WTC11 (cell line): ENCODE measurements around the gene CILP2. TPM values are rescaled to one million over a fixed set of nuclear protein-coding genes. Genes with fewer than 3 reads are reported as not detected.

Experiments used
- ATAC-seq: fragments of 200-7000 bp; cut with Tn5 transposase; 2 replicates; pipeline ENCODE4 v1.10.0; 2021; ENCODE audit warnings: mild to moderate bottlenecking, moderate library complexity
- CTCF ChIA-PET: fragments of 300-600 bp; sonication (Branson Sonifier 250); formaldehyde crosslinking; loops from one replicate; lab custom pipeline; 2021; ENCODE audit warnings: antibody characterized with exemption; lab: Charles Lee
- POLR2A ChIA-PET: fragments of 350-600 bp; sonication (Branson Sonifier 250); formaldehyde crosslinking; loops from one replicate; lab custom pipeline; 2021; ENCODE audit warnings: antibody characterized with exemption; lab: Charles Lee
- DNase-seq: peaks from one replicate; pipeline ENCODE4 v3.0.0; 2021; ENCODE audit warnings: low spot score
- H3K27ac Mint-ChIP-seq: 2 replicates; pipeline ENCODE4 v1.8.0; 2021; ENCODE audit warnings: mixed read lengths
- H3K27me3 Mint-ChIP-seq: 2 replicates; pipeline ENCODE4 v1.8.0; 2021; ENCODE audit warnings: low read depth, mild to moderate bottlenecking, moderate library complexity, mixed read lengths
- H3K36me3 Mint-ChIP-seq: 2 replicates; pipeline ENCODE4 v1.8.0; 2021; ENCODE audit warnings: mixed read lengths
- H3K4me1 Mint-ChIP-seq: 2 replicates; pipeline ENCODE4 v1.8.0; 2022; ENCODE audit warnings: mixed read lengths
- H3K4me3 Mint-ChIP-seq: 2 replicates; pipeline ENCODE4 v1.8.0; 2021; ENCODE audit warnings: mild to moderate bottlenecking, moderate library complexity, mixed read lengths
- H3K9me3 Mint-ChIP-seq: 2 replicates; pipeline ENCODE4 v1.8.0; 2021; ENCODE audit warnings: mixed read lengths
- ELF4 ChIP-seq: sonication (generic); formaldehyde crosslinking; IDR thresholded peaks from 2 replicates; pipeline ENCODE4 v1.8.1; 2022; ENCODE audit warnings: low read depth, mild to moderate bottlenecking, moderate library complexity, missing genetic modification reagents
- FOXP1 ChIP-seq: sonication (generic); formaldehyde crosslinking; IDR thresholded peaks from 2 replicates; pipeline ENCODE4 v1.8.0; 2022; ENCODE audit warnings: missing genetic modification reagents, mild to moderate bottlenecking, moderate library complexity, borderline replicate concordance
- GABPB1 ChIP-seq: sonication (generic); formaldehyde crosslinking; IDR thresholded peaks from 2 replicates; pipeline ENCODE4 v1.8.1; 2023; ENCODE audit warnings: mild to moderate bottlenecking, missing genetic modification reagents
- IRF2 ChIP-seq: sonication (generic); formaldehyde crosslinking; IDR thresholded peaks from 2 replicates; pipeline ENCODE4 v1.8.0; 2022; ENCODE audit warnings: low read depth, missing genetic modification reagents, borderline replicate concordance
- MYBL2 ChIP-seq: sonication (generic); formaldehyde crosslinking; IDR thresholded peaks from 2 replicates; pipeline ENCODE4 v1.8.1; 2023; ENCODE audit warnings: mild to moderate bottlenecking, moderate library complexity, missing genetic modification reagents
- NFE2L1 ChIP-seq: sonication (generic); formaldehyde crosslinking; IDR thresholded peaks from 2 replicates; pipeline ENCODE4 v1.8.1; 2023; ENCODE audit warnings: missing genetic modification reagents
- NFYB ChIP-seq: sonication (generic); formaldehyde crosslinking; conservative IDR thresholded peaks from 2 replicates; pipeline ENCODE4 v1.8.0; 2022; ENCODE audit warnings: low read depth, missing genetic modification reagents
- NR2C2 ChIP-seq: sonication (generic); formaldehyde crosslinking; IDR thresholded peaks from 2 replicates; pipeline ENCODE4 v1.8.0; 2022; ENCODE audit warnings: mild to moderate bottlenecking, missing genetic modification reagents
- OVOL2 ChIP-seq: fragments of 250-450 bp; sonication (Bioruptor Pico); IDR thresholded peaks from 2 replicates; pipeline ENCODE4 v1.9.0; 2021; ENCODE audit warnings: mild to moderate bottlenecking, borderline replicate concordance
- SMAD3 ChIP-seq: sonication (generic); formaldehyde crosslinking; IDR thresholded peaks from 2 replicates; pipeline ENCODE4 v1.8.0; 2022; ENCODE audit warnings: missing genetic modification reagents, mild to moderate bottlenecking, borderline replicate concordance
- SMAD4 ChIP-seq: sonication (generic); formaldehyde crosslinking; IDR thresholded peaks from 2 replicates; pipeline ENCODE4 v1.8.0; 2022; ENCODE audit warnings: mild to moderate bottlenecking, missing genetic modification reagents
- SP1 ChIP-seq: sonication (generic); formaldehyde crosslinking; conservative IDR thresholded peaks from 2 replicates; pipeline ENCODE4 v1.8.1; 2022; ENCODE audit warnings: missing genetic modification reagents
- TEAD1 ChIP-seq: sonication (generic); formaldehyde crosslinking; IDR thresholded peaks from 2 replicates; pipeline ENCODE4 v1.8.0; 2022; ENCODE audit warnings: mild to moderate bottlenecking, missing genetic modification reagents
- TEAD4 ChIP-seq: sonication (generic); formaldehyde crosslinking; IDR thresholded peaks from 2 replicates; pipeline ENCODE4 v1.8.0; 2022; ENCODE audit warnings: mild to moderate bottlenecking, missing genetic modification reagents
- TP53 ChIP-seq: sonication (generic); formaldehyde crosslinking; IDR thresholded peaks from 2 replicates; pipeline ENCODE4 v1.8.1; 2023; ENCODE audit warnings: mild to moderate bottlenecking, missing genetic modification reagents
- ZNF121 ChIP-seq: sonication (generic); formaldehyde crosslinking; IDR thresholded peaks from 2 replicates; pipeline ENCODE4 v1.8.0; 2023; ENCODE audit warnings: missing genetic modification reagents
- ZNF232 ChIP-seq: sonication (generic); formaldehyde crosslinking; IDR thresholded peaks from 2 replicates; pipeline ENCODE4 v1.8.0; 2022; ENCODE audit warnings: mild to moderate bottlenecking, missing genetic modification reagents
- total RNA-seq: library from RNA; stranded (reverse); gene quantifications from 3 replicates; pipeline ENCODE4 v1.2.3, GENCODE V29; 2021
- TF ChIP-seq, protein P1 (sequence below): sonication (generic); formaldehyde crosslinking; IDR thresholded peaks from 2 replicates; pipeline ENCODE4 v1.8.0; 2023; ENCODE audit warnings: missing genetic modification reagents
- TF ChIP-seq, protein P2 (sequence below): fragments of 250-450 bp; sonication (Bioruptor Pico); IDR thresholded peaks from 2 replicates; pipeline ENCODE4 v1.9.0; 2021; ENCODE audit warnings: mild to moderate bottlenecking
- TF ChIP-seq, protein P3 (sequence below): sonication (generic); formaldehyde crosslinking; IDR thresholded peaks from 2 replicates; pipeline ENCODE4 v1.8.1; 2023; ENCODE audit warnings: mild to moderate bottlenecking, missing genetic modification reagents
- TF ChIP-seq, protein P4 (sequence below): sonication (generic); formaldehyde crosslinking; IDR thresholded peaks from 2 replicates; pipeline ENCODE4 v1.8.0; 2022; ENCODE audit warnings: mild to moderate bottlenecking, missing genetic modification reagents
- TF ChIP-seq, protein P5 (sequence below): sonication (generic); formaldehyde crosslinking; IDR thresholded peaks from 2 replicates; pipeline ENCODE4 v1.8.1; 2023; ENCODE audit warnings: mild to moderate bottlenecking, missing genetic modification reagents, moderate library complexity
- TF ChIP-seq, protein P6 (sequence below): sonication (generic); formaldehyde crosslinking; conservative IDR thresholded peaks from 2 replicates; pipeline ENCODE4 v1.8.1; 2022; ENCODE audit warnings: mild to moderate bottlenecking, missing genetic modification reagents
- TF ChIP-seq, protein P7 (sequence below): fragments of 250-450 bp; sonication (Bioruptor Pico); conservative IDR thresholded peaks from 2 replicates; pipeline ENCODE4 v1.9.0; 2021; ENCODE audit warnings: mild to moderate bottlenecking

The CILP2 gene
- total RNA-seq, 1 experiment from 2014 or later, result 7.9 TPM

DNA sequence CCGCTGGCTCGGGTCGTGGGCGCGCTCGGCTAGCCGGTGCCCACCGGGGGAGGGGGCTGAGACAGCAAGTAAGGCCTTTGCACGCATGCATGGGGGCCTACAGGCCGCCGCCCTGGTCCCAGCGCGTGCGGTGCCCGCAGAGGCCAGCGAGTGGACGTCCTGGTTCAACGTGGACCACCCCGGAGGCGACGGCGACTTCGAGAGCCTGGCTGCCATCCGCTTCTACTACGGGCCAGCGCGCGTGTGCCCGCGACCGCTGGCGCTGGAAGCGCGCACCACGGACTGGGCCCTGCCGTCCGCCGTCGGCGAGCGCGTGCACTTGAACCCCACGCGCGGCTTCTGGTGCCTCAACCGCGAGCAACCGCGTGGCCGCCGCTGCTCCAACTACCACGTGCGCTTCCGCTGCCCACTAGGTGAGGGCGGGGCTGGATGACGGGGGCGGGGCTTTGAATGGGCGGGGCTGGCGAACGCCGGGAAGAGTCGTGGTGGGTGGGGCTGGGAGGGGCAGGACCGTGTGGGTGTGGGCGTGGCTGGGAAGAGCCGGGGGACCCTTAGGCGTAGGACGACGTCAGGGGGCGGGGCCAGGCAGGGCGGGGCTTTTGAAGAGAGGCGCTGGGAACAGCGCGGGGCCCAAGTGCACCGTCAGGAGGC is 2.1 kb downstream of the CILP2 start (continued):
- TF ChIP-seq, protein P1, sequence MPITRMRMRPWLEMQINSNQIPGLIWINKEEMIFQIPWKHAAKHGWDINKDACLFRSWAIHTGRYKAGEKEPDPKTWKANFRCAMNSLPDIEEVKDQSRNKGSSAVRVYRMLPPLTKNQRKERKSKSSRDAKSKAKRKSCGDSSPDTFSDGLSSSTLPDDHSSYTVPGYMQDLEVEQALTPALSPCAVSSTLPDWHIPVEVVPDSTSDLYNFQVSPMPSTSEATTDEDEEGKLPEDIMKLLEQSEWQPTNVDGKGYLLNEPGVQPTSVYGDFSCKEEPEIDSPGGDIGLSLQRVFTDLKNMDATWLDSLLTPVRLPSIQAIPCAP, result no peak
- TF ChIP-seq OVOL2 (CRISPR knock-in tag) (no peak), ELF4 (CRISPR knock-in tag) (no peak), TEAD1 (CRISPR knock-in tag) (0 out of 2 replicates have a peak, but pooled peaks have one; percentile 43), MYBL2 (CRISPR knock-in tag) (no peak), GABPB1 (CRISPR knock-in tag) (no peak)
- TF ChIP-seq, protein P2, sequence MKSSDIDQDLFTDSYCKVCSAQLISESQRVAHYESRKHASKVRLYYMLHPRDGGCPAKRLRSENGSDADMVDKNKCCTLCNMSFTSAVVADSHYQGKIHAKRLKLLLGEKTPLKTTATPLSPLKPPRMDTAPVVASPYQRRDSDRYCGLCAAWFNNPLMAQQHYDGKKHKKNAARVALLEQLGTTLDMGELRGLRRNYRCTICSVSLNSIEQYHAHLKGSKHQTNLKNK (CRISPR knock-in tag), result no peak
- TF ChIP-seq, protein P3, sequence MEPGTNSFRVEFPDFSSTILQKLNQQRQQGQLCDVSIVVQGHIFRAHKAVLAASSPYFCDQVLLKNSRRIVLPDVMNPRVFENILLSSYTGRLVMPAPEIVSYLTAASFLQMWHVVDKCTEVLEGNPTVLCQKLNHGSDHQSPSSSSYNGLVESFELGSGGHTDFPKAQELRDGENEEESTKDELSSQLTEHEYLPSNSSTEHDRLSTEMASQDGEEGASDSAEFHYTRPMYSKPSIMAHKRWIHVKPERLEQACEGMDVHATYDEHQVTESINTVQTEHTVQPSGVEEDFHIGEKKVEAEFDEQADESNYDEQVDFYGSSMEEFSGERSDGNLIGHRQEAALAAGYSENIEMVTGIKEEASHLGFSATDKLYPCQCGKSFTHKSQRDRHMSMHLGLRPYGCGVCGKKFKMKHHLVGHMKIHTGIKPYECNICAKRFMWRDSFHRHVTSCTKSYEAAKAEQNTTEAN (CRISPR knock-in tag), result no peak

DNA sequence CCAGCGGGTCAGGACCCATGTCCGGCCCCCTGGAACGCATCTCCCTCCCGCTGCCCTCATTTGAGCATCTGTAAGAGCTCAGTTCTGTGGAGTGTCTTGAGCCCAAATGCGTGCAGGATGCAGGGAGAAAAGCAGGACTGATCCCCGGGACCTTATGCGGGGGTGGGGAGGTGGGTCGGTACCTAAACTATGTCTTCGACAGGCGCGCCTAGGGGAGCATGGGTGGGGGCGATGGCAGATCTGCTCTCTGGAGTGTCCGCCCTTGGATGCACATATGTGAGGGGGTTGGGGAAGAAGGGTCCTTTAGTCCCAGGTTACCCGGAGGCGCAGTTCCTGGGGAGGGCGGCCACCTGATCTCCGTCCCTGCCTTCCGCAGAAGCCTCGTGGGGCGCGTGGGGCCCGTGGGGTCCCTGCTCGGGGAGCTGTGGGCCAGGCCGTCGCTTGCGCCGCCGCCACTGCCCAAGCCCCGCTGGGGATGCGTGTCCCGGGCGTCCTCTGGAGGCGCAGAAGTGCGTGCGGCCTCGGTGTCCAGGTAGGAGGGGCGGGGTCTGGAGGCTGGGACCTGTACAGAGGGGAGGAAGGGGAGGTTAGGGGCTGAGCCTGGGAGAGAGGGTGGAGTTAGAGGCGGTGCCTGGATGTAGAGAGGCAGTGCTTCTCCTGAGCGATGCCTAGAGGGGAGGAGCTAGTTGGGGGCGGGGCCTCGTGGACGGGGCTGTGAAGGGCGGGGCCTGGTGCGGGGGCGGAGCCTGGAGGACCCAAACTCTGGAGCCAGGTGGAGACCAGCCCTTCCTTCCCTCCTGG is 2.9 kb downstream of the CILP2 start:
- ATAC-seq (peak; percentile 95), DNase-seq (peak; percentile 98)
- no peaks in the 10 kb centered on the region for H3K9me3 Mint-ChIP-seq
- POLR2A ChIA-PET, result interaction anchor here (0.6 to 1.0 kb wide), 5 partner anchors 9 to 200 kb away, joined by 3 to 10 read pairs (median 3); partner anchors contain the start of gene LPAR2
- CTCF ChIA-PET, result interaction anchor here (0.6 to 14.4 kb wide), 9 partner anchors 9 to 103 kb away, joined by 3 to 408 read pairs (median 5); partner anchors contain the start of genes GMIP, LPAR2 and YJEFN3
- peaks cover 36% of the 10 kb centered on the region for H3K27me3 Mint-ChIP-seq
- no peaks in the 10 kb centered on the region for H3K36me3 Mint-ChIP-seq
- no peak for TF ChIP-seq IRF2 (CRISPR knock-in tag)
- TF ChIP-seq, protein P4, sequence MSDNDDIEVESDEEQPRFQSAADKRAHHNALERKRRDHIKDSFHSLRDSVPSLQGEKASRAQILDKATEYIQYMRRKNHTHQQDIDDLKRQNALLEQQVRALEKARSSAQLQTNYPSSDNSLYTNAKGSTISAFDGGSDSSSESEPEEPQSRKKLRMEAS (CRISPR knock-in tag), result 0 out of 2 replicates have a peak, but pooled peaks have one; percentile 9
- TF ChIP-seq ZNF121 (CRISPR knock-in tag), result 0 out of 2 replicates have a peak, but pooled peaks have one; percentile 45
- TF ChIP-seq, protein P5, sequence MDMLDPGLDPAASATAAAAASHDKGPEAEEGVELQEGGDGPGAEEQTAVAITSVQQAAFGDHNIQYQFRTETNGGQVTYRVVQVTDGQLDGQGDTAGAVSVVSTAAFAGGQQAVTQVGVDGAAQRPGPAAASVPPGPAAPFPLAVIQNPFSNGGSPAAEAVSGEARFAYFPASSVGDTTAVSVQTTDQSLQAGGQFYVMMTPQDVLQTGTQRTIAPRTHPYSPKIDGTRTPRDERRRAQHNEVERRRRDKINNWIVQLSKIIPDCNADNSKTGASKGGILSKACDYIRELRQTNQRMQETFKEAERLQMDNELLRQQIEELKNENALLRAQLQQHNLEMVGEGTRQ, result no peak
- peaks cover 6% of the 10 kb centered on the region for H3K4me1 Mint-ChIP-seq
- peak overlapping the region; percentile 85 for H3K27ac Mint-ChIP-seq
- H3K4me3 Mint-ChIP-seq, result peak overlapping the region; percentile 88

DNA sequence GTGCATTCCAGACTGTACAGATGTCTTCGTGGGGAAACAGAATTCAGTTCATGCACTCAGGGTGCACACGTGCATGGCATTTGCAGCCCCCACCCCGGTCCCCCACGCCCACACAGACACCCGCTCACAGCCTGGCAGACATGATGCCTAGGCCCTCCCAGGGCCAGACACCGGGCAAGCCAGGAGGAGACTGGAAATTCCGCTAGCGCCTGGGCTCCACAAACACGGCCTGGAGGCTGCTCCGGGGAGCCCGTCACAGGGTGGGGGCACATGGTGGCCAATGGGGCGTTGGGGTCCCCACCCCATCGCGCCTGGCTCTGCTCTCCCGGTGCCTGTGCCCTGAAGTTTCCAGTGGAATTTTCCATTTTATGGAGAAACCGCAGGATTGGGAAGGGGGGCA is 3.6 kb downstream of the CILP2 start:
- POLR2A ChIA-PET, result interaction anchor here (0.7 to 1.0 kb wide), 3 partner anchors 9 to 87 kb away, joined by 3 to 10 read pairs (median 3); partner anchors contain the start of gene LPAR2
- CTCF ChIA-PET, result interaction anchor here (0.6 to 14.4 kb wide), 8 partner anchors 10 to 102 kb away, joined by 3 to 408 read pairs (median 5); partner anchors contain the start of genes GMIP, LPAR2 and YJEFN3
- ATAC-seq (no peak), DNase-seq (no peak)
- Mint-ChIP-seq H3K9me3 (no peaks in the 10 kb centered on the region), H3K27ac (no peak overlapping the region), H3K4me1 (peaks cover 6% of the 10 kb centered on the region), H3K36me3 (no peaks in the 10 kb centered on the region), H3K4me3 (no peak overlapping the region), H3K27me3 (peaks cover 32% of the 10 kb centered on the region)
- TF ChIP-seq FOXP1 (CRISPR knock-in tag) (no peak), TEAD4 (no peak), SMAD3 (no peak), NR2C2 (CRISPR knock-in tag) (no peak), NFYB (CRISPR knock-in tag) (no peak), ELF4 (CRISPR knock-in tag) (no peak), OVOL2 (CRISPR knock-in tag) (no peak), SMAD4 (CRISPR knock-in tag) (no peak), ZNF232 (CRISPR knock-in tag) (no peak), NFE2L1 (CRISPR knock-in tag) (no peak), SP1 (CRISPR knock-in tag) (no peak), TP53 (CRISPR knock-in tag) (no peak)
- TF ChIP-seq, protein P6, sequence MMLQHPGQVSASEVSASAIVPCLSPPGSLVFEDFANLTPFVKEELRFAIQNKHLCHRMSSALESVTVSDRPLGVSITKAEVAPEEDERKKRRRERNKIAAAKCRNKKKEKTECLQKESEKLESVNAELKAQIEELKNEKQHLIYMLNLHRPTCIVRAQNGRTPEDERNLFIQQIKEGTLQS, result no peak
- TF ChIP-seq, protein P7, sequence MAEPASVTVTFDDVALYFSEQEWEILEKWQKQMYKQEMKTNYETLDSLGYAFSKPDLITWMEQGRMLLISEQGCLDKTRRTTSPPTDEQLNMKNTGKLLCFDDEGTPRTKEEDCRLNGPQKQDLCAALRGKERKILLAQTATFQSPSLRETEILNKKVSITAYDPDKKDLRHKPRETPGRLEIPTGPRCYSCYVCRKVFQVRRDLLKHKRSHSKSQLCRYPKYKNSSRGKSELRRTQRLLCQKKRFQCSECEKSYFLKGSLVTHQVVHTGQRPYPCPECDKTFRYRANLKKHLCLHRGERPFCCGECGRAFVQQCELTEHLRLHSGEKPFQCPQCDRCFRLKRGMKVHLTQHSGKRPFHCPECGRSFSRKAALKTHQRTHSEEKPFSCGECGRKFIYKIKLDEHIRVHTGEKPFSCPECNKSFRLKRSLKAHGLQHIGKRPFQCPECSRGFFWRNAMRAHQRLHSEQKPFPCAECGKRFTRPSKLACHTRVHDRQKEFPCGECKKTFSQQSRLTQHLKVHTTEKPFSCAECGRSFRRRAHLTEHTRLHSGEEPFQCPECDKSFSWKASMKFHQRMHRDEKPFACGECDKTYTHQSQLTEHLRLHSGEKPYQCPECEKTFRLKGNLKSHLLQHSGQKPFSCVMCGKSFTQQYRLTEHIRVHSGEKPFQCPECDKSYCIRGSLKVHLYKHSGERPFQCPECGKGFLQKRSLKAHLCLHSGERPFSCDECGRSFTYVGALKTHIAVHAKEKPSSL (CRISPR knock-in tag), result no peak
